ENCODE data around the gene ZNF768.

Gene ZNF768

DNA sequence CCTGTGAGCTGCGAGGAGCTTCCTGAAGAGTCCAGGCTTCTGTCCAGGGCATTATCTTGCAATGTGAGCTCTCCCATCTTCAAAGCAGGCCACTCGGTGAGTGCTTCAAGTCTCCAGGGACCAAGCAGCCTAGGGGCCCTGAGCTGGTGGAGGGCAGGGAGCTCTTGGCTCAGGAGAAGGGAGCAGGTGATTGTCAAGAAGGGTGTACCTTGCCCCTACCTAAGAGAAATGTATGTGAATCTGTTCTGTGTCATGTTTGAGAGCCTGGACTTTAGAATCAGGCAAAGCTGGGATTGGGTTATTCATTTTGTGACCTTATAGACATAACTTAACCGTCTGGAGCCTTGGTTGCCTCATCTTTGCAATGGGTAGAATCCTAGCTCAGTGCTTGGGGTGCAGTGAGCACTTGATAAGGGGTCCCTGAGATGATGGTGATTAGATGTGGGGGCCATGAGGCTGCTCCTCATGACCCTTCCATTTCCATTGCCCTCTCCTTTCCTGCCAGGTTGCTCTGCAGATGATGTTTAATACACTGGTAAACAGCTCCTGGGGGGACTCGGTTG lies 15.9 kb downstream of the ZNF768 start:
- H3K4me3 ChIP-seq (ENCODE audit: low read depth, low read length) = no peak overlapping the region
- TF ChIP-seq, protein P1, sequence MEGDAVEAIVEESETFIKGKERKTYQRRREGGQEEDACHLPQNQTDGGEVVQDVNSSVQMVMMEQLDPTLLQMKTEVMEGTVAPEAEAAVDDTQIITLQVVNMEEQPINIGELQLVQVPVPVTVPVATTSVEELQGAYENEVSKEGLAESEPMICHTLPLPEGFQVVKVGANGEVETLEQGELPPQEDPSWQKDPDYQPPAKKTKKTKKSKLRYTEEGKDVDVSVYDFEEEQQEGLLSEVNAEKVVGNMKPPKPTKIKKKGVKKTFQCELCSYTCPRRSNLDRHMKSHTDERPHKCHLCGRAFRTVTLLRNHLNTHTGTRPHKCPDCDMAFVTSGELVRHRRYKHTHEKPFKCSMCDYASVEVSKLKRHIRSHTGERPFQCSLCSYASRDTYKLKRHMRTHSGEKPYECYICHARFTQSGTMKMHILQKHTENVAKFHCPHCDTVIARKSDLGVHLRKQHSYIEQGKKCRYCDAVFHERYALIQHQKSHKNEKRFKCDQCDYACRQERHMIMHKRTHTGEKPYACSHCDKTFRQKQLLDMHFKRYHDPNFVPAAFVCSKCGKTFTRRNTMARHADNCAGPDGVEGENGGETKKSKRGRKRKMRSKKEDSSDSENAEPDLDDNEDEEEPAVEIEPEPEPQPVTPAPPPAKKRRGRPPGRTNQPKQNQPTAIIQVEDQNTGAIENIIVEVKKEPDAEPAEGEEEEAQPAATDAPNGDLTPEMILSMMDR (IDR thresholded peaks at IDR 0.05; ENCODE audit: low read depth, low read length) = no peak

DNA sequence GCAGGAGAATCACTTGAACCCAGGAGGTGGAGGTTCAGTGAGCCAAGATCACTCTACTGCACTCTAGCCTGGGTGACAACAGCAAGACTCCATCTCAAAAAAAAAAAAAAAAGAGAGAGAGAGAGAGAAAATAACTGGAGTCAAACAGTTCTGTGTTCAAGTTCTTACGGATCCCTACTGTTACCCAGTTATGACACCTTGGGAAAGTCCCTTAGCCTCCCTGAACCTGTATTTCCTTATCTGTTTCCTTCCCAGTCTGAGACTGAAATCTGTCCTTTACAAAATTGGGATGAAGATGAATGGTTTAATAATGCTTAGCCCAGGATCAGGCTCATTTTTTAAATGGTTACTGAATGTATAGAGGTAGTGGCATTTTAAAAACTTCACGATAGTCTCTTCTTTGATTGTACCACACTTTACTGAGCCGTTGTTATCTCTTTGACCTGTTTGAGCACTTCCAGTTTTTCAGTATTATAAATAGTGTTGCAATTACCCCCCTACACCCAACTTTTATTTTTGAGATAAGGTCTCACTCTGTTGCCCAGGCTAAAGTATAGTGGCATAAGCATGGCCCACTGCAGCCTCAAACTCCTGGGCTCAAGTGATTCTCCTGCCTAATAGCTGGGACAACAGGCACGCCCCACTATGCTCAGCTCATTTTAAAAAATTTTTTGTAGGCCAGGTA lies 17.1 kb downstream of the ZNF768 start:
- TF ChIP-seq, protein P1 (IDR thresholded peaks at IDR 0.05; ENCODE audit: low read depth, low read length) = no peak
- no peak overlapping the region for H3K4me3 ChIP-seq (ENCODE audit: low read depth, low read length)

DNA sequence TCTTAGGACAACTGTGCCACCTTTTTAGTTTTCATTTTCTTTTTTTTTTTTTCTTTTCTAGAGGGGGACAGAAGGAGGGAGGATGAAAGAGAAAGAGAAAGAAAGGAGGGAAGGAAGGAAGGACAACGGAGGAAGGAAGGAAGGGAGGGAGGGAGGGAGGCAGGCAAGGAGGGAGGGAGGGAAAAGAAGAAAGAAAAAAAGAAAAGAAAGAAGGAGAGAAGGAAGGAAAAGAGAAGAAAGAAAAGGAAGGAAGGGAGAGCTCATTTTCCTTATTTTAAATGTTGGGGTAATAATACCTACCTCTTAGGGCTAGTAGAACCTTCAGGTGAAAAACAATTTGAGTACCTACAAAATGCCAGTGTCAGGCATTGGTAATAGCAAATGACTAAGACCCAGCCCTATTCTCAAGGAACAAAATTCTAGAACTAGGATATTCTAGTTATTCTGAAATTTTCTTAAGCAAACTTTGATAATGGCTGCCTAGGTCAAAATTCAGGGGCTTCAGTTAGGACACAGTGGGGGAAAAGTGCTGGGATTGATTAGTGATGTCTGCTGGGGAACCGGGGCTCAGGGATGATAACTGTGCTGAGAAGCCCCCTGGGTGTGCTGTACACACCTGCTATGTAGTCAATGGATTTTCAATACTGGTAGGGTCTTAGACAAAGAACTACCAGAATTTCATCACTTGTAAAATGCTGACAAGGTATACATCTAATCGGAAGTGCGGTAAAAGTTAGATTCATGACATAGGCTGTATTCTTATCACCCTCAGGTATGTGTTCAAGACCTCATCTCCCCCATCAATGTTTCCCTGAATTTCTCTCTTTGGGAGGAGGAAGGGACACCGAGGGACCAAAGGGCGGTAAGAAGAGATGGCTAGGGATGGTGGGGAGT lies 22.7 kb downstream of the ZNF768 start:
- TF ChIP-seq, protein P1 (IDR thresholded peaks at IDR 0.05; ENCODE audit: low read depth, low read length) = no peak
- H3K4me3 ChIP-seq (ENCODE audit: low read depth, low read length) = no peak overlapping the region

DNA sequence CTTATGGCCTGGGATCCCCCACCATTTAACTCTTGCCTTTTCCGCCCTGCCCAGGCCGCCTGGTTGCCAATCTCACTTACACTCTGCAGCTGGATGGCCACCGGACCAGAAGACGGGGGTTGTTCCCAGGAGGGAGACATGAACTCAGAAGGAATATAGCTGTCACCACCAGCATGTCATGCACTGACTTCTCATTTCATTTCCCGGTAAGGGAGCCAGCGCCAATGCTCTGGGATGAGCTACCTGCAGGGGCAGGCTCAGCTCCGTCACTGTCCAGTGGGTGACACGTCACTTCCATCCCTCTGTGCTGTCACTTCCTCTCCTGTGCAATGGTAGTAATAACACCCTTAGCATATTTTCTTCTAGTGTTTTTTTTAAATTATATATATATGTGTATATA lies 27.1 kb downstream of the ZNF768 start:
- TF ChIP-seq, protein P1 (IDR thresholded peaks at IDR 0.05; ENCODE audit: low read depth, low read length) = no peak
- no peak overlapping the region for H3K4me3 ChIP-seq (ENCODE audit: low read depth, low read length)

DNA sequence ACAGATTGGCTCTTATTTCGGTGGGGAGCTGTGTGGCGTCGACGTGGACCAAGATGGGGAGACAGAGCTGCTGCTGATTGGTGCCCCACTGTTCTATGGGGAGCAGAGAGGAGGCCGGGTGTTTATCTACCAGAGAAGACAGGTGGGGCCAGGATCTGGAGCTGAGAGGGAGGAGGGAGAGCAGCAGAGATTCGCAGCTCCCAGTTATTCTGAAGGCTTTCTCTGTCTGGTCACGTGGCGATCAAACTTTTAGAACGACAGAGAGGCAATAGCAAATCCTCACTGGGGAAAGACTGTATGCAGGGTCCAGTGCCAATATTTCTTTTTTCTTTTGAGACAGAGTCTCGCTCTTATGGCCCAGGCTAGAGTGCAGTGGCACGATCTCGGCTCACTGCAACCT lies 31.7 kb downstream of the ZNF768 start:
- TF ChIP-seq, protein P1 (IDR thresholded peaks at IDR 0.05; ENCODE audit: low read depth, low read length) = no peak
- no peak overlapping the region for H3K4me3 ChIP-seq (ENCODE audit: low read depth, low read length)

DNA sequence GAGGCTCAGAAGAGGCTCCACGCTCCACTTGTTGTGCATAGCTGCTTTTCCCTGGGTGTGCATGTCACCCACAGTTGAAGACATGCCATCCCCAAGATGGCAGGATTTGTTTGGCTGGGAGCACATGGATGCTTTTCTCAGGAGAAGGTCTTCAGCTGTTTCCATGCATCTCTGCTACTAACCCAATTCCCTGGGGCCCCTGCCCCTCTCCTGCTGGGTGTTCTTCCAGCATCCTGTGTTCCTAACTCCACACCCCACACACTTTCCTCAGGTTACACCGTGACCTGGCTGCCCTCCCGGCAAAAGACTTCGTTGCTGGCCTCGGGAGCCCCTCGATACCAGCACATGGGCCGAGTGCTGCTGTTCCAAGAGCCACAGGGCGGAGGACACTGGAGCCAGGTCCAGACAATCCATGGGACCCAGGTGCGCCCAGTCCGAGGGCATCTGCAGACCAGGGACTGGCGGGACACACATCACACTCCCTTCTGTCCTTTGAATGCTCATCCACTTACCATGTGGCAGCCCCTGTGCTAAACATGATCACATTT lies 32.4 kb downstream of the ZNF768 start:
- TF ChIP-seq, protein P1 (IDR thresholded peaks at IDR 0.05; ENCODE audit: low read depth, low read length) = no peak
- no peak overlapping the region for H3K4me3 ChIP-seq (ENCODE audit: low read depth, low read length)
